NCI-H1417 (cell line): Measurements from ENCODE around the gene PDE7B.

Experiments
- DNase-seq, 3 experiments: peaks; one replicate each; lab custom pipeline; 2025; lab: John Stamatoyannopoulos, UW

Gene PDE7B

GRCh38 chr6:136149311-136149710 lies 297.8 kb downstream of the PDE7B start:
- no peak for DNase-seq

- DNase-seq, result no peak
These were observed 299.5 kb downstream of the PDE7B start for GRCh38 chr6:136150961-136151360.

- no peak for DNase-seq
These were observed 302.3 kb downstream of the PDE7B start for GRCh38 chr6:136153707-136154375.

- DNase-seq, result no peak
These were observed 303.7 kb downstream of the PDE7B start for GRCh38 chr6:136155191-136155590.

DNA sequence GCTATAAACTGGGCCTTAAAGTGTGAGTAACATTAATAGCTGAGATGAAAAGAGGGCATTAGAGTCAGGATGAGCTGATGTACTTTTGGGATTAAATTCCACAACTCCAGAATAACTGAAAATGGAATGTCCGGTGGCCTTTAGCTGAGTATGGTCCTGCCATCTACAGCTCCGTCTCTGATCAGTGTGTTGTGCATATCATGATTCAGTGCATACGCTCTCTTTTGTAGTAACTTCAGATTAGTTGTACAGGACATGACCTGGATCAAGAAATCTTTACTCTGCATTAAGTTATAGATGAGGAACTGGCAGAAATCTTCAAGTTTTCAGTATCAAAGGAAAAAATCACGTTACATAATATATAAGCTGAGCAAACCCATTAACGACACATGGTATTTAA lies 306.2 kb downstream of the PDE7B start:
- no peak for DNase-seq

- peak in 1 of 3 experiments; percentile 57 for DNase-seq
These were observed 306.9 kb downstream of the PDE7B start for GRCh38 chr6:136158387-136158821.

DNA sequence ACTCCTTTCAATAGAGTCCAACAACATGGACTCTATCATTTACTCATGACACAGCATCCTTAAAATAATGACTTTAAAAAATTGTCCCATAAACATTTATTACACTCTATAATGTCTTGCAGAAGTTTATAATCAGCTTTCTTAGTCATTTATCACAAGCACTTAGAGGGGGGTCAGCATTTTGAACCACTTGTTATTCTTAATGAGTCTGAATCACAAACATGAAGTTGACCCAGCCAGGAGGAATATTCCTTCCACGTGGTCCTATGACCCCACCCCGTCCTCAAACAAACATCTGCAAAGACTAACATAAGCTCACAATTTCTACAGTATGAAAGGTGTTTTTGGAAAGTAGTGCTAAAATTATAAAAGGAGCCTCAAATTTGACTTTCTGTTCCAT lies 307.5 kb downstream of the PDE7B start:
- peak in 1 of 3 experiments; percentile 83 for DNase-seq

GRCh38 chr6:136160250-136160649 lies 308.7 kb downstream of the PDE7B start:
- DNase-seq, result peak in 1 of 3 experiments; percentile 64

DNA sequence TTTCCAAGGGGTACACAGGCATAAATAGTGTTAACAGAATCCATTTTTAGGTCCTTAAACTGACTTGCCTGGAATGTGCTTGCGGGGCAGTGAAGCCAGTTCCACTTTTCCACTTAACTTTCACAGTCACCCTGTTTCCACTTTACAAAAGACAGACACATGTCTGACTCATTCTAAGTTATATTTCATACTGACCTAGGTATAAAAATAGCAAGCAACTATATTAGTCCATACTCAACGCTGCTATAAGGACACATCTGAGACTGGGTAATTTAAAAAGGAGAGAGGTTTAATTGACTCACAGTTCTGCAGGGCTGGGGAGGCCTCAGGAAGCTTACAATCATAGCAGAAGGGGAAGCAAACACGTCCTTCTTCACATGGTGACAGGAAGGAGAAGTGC lies 310.4 kb downstream of the PDE7B start:
- no peak for DNase-seq

GRCh38 chr6:136163260-136163659 lies 311.8 kb downstream of the PDE7B start:
- DNase-seq, result no peak

- no peak for DNase-seq
These were observed 315.3 kb downstream of the PDE7B start for GRCh38 chr6:136166815-136167214.

DNA sequence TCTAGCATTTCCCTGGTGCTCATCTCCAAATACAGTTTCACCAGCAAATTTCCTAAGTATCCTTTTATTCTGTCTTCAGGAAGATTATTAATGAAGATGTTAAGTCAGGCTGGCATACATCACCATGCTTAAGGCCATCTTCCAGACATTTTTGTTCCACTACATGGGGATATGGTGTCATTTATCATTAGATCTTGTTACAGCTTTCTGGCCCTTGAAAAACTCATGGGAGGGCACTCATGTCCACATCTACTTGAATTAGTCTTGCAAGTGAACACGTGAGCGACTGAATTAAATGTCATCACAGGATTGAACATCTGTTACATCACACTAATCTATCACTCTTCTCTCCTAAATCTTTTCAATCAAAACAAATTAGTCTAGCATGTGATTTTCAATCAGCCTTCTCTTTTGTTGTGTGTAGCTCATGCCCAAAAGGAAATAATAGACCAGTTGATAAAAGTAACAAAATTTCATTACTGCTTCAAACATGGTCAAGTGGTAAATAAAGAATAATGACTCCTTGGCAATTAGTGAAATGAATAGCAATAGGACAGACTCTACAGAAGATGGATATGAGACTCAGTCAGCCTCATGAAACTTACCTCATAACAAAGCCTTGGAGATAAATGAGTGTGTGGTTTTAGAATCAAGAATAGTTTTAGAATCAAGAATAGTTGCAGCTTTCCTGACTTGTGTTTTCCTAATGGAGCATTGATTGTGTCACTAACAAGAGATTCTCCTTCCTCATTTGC lies 318.1 kb downstream of the PDE7B start:
- peak in 2 of 3 experiments; percentile 11 to 37 for DNase-seq

- no peak for DNase-seq
These were observed 319.7 kb downstream of the PDE7B start for GRCh38 chr6:136171231-136171630.

DNA sequence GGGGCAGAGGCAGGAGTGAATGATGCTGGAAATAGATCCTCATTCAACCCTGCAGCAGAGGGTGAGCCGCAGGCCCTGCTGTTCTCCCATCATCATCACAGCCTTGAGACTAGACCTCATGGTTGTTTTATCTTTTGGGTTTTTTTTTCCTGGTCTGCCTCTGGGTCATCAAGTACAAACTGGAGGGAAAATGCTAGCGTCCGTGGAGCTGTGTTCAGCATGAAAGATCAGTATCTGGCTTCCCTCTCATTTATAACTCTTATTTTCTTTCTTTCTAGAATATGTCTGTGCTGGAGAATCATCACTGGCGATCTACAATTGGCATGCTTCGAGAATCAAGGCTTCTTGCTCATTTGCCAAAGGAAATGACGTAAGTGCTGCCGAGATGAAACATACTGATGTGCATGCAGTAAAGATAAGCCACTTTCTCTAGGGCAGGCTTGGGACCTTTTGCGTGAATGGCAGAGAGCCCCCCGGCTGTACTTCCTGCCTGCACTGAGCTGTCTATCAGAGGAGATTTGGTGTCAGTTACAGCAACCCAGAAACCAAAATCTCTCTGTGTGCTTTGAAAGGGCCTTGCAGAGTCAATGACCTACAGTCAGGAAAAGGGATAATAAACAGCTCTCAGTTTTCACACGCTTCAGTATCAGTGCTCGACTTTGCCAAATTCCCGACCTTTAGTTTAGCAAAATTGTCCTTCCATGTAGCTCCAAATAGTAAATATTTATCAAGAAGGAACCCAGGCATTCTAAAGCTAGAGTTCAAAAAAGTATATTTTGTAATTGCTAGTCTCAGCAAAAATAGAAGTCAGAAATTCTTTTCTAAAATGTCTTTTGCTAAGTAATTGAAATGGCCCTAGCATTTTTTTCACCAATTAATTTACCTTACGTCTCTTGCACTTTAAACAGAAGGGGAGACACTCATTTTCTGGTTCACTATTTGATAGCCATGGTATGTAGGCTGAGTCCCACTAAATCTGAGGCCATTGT lies 322.3 kb downstream of the PDE7B start:
- no peak for DNase-seq

DNA sequence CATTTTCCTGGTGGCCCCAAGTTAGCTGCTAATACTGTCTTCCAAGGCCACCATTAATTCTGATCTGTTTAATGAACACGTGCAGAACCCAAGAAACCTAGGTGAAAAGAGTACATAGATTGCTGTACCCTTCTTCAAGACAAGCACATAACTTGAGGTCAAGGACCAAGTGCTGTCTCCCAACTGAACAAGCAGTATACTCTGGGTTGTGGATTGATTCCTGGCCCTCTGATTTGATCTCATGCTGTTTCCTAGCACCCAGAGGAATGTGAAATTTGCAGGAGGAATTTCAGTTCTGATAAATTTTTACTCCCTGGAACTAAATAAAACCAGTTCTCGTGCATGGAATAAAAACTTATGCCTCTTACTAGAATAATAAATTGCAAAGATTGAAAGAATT lies 323.0 kb downstream of the PDE7B start:
- DNase-seq, result no peak

DNA sequence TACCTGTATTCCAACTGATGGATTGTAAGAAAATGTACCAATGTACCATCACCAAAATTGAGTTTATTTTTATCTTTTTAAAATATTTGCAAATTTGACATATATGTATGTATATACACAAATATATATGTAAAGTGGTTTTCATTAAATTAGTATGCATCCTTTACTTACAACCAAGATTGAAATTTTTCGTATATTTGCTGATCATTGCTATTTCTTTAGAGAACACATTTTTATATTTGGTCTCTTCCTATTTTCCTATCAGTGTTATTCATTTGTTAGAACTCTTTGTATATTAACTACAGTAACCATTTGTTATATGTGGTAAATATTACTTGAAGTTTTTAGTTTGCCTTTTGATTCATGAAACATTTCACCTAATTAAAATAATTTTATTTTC lies 324.4 kb downstream of the PDE7B start:
- no peak for DNase-seq

DNA sequence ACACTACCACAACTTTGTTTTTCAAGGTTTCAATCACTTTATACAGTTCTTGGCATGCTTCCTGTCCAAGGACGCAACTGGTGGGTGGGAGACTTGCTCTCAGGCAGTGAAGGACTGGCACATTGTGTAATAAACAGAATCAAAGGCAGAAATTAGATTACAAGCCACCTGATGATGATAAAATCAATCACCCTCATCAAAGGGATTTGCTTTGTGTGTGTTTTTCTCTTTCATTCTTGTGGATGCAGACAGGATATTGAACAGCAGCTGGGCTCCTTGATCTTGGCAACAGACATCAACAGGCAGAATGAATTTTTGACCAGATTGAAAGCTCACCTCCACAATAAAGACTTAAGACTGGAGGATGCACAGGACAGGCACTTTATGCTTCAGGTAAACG lies 327.2 kb downstream of the PDE7B start:
- DNase-seq, result no peak

GRCh38 chr6:136180704-136181511 lies 329.4 kb downstream of the PDE7B start:
- no peak for DNase-seq

DNA sequence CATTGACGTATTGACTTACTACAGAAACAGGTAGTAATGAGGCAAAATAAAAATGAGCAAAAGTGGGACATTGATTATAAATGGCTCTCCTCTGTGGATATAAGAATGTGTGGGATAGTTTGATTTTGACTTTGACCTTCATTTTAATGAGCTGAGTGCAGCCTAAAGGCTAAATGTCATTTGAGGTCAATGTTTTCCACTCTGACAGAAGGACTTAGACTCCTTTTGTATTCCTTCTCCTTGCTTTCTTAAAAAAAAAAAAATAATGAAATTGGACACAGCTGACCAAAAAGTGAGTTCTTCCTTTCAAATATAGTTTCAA lies 330.0 kb downstream of the PDE7B start:
- no peak for DNase-seq

GRCh38 chr6:136181861-136182260 lies 330.4 kb downstream of the PDE7B start:
- no peak for DNase-seq

- DNase-seq, result no peak
These were observed 333.2 kb downstream of the PDE7B start for GRCh38 chr6:136184738-136185137.

GRCh38 chr6:136186363-136186762 lies 334.9 kb downstream of the PDE7B start:
- DNase-seq, result no peak
